ENCODE data around the gene SERGEF. TPM values are rescaled to one million over a fixed set of nuclear protein-coding genes. Genes with fewer than 3 reads are reported as not detected.
A peak's percentile ranks its signal among the peaks of the same experiment; 100 is the strongest.

Gene SERGEF
- total RNA-seq, 6 experiments from 2014 or later, result 13.5 to 19.3 (median 17.7) TPM

- Mint-ChIP-seq H3K4me3 (no peak overlapping the region), H3K9me3 (no peaks in the 10 kb centered on the region), H3K36me3 (ENCODE audit: low read depth) (no peaks in the 10 kb centered on the region), H3K27ac (peak overlapping the region; percentile 0; the same call in 1 of the 2 replicates), H3K27me3 (ENCODE audit: insufficient read depth) (peaks cover 12% of the 10 kb centered on the region), H3K4me1 (ENCODE audit: low read depth) (0 out of 2 replicates have a peak, but pooled peaks cover 4% of the 10 kb centered on the region)
- TF ChIP-seq CTCF (IDR thresholded peaks at IDR 0.05), result no peak
- DNase-seq, result peak; percentile 9
Observed at GRCh38 chr11:17765356-17766072, 247.3 kb downstream of the SERGEF start.

- peaks cover 10% of the 10 kb centered on the region for H3K27me3 Mint-ChIP-seq (ENCODE audit: insufficient read depth)
- TF ChIP-seq CTCF (IDR thresholded peaks at IDR 0.05), result no peak
- H3K4me3 Mint-ChIP-seq, result no peak overlapping the region
- no peaks in the 10 kb centered on the region for H3K9me3 Mint-ChIP-seq
- no peaks in the 10 kb centered on the region for H3K36me3 Mint-ChIP-seq (ENCODE audit: low read depth)
- no peak for DNase-seq
- H3K27ac Mint-ChIP-seq, result no peak overlapping the region
- H3K4me1 Mint-ChIP-seq (ENCODE audit: low read depth), result 0 out of 2 replicates have a peak, but pooled peaks cover 4% of the 10 kb centered on the region
Observed at GRCh38 chr11:17764446-17765218, 248.2 kb downstream of the SERGEF start.

GRCh38 chr11:17763703-17764102 is 249.1 kb downstream of the SERGEF start:
- Mint-ChIP-seq H3K4me3 (no peak overlapping the region), H3K9me3 (no peaks in the 10 kb centered on the region), H3K4me1 (ENCODE audit: low read depth) (0 out of 2 replicates have a peak, but pooled peaks cover 4% of the 10 kb centered on the region), H3K27me3 (ENCODE audit: insufficient read depth) (peaks cover 10% of the 10 kb centered on the region), H3K27ac (no peak overlapping the region), H3K36me3 (ENCODE audit: low read depth) (no peaks in the 10 kb centered on the region)
- no peak for TF ChIP-seq CTCF (IDR thresholded peaks at IDR 0.05)
- no peak for DNase-seq

- H3K4me3 Mint-ChIP-seq, result no peak overlapping the region
Observed at GRCh38 chr11:17763244-17763643, 249.6 kb downstream of the SERGEF start.

More at GRCh38 chr11:17763244-17763643, 249.6 kb downstream of the SERGEF start:
- Mint-ChIP-seq H3K9me3 (peaks cover 3% of the 10 kb centered on the region; the same call in 1 of the 2 replicates), H3K4me1 (ENCODE audit: low read depth) (0 out of 2 replicates have a peak, but pooled peaks cover 4% of the 10 kb centered on the region), H3K27ac (no peak overlapping the region), H3K36me3 (ENCODE audit: low read depth) (no peaks in the 10 kb centered on the region), H3K27me3 (ENCODE audit: insufficient read depth) (peaks cover 10% of the 10 kb centered on the region)
- TF ChIP-seq CTCF (IDR thresholded peaks at IDR 0.05), result no peak
- DNase-seq, result no peak

Measured in HFFc6 (cell line).